ENCODE measurements around the gene HIF1AN.
"Not testable (repeated sequence)": the region's sequence is repeated elsewhere in the genome, so short reads cannot be mapped to it uniquely, and the experiment has no call there.

The HIF1AN gene

DNA sequence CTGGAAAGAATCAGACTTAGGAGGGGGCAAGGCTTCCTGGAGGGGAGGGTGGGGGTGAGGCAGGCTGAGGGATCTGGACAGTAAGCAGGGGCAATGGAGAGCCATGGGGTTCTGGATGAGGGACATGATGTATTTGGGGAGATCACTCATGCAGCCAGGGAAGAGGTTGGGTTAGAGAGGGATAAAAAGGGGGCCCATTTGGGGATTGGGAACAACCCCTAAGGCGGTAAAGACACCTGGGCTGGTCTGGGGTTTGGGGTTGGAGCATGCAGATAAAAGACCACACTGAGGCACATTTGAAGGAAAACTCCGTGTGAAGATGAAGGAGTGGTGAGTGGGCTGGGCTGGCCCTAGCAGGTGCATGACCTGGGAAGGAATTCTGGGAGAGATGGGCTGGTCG is 30.8 kb downstream of the HIF1AN start:
- H3K4me3 ChIP-seq (ENCODE audit: low read depth, low read length), result no peak overlapping the region
- TF ChIP-seq, protein P1, sequence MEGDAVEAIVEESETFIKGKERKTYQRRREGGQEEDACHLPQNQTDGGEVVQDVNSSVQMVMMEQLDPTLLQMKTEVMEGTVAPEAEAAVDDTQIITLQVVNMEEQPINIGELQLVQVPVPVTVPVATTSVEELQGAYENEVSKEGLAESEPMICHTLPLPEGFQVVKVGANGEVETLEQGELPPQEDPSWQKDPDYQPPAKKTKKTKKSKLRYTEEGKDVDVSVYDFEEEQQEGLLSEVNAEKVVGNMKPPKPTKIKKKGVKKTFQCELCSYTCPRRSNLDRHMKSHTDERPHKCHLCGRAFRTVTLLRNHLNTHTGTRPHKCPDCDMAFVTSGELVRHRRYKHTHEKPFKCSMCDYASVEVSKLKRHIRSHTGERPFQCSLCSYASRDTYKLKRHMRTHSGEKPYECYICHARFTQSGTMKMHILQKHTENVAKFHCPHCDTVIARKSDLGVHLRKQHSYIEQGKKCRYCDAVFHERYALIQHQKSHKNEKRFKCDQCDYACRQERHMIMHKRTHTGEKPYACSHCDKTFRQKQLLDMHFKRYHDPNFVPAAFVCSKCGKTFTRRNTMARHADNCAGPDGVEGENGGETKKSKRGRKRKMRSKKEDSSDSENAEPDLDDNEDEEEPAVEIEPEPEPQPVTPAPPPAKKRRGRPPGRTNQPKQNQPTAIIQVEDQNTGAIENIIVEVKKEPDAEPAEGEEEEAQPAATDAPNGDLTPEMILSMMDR (IDR thresholded peaks at IDR 0.05; ENCODE audit: low read depth, low read length), result no peak

DNA sequence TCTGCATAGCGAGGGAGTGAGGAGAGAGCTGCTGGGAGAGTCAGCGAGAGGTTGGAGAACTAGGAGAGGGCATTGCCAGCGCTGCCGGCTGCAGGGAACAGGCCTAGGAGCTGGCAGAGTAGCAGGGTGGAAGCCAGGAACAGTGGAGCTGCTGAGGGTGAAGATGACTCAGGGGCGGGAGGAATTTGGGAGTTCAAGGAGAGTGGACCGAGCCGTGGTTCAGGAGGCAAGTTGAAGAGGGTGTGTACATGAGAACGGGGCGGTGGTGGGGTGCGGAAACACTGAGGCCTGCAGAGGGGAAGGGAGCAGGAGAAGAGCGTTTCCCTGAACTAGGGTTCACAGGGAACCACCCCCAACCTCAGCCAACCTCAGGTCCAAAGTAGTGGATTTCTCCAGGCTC is 31.5 kb downstream of the HIF1AN start:
- no peak overlapping the region for H3K4me3 ChIP-seq (ENCODE audit: low read depth, low read length)
- TF ChIP-seq, protein P1 (IDR thresholded peaks at IDR 0.05; ENCODE audit: low read depth, low read length), result no peak

DNA sequence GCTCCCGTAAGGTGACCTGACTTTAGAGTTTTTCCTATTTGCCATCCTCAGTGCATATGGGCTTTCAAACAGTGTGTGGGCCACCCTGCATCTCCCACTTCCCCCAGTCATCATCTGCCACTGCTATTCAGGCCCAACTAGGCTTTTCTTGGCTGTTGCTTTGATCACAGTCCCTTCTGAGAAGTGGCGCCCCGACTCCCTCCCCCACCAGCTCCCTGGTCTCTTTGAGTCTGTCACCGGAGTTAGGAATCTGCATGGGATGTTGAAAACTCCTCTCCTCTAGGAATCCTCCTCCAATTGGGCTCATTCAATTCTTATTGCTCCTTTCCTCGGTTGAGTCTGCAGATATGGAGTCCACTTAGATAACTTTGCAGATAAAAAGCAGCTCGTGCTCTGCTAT is 32.1 kb downstream of the HIF1AN start:
- TF ChIP-seq, protein P1 (IDR thresholded peaks at IDR 0.05; ENCODE audit: low read depth, low read length), result no peak
- no peak overlapping the region for H3K4me3 ChIP-seq (ENCODE audit: low read depth, low read length)

DNA sequence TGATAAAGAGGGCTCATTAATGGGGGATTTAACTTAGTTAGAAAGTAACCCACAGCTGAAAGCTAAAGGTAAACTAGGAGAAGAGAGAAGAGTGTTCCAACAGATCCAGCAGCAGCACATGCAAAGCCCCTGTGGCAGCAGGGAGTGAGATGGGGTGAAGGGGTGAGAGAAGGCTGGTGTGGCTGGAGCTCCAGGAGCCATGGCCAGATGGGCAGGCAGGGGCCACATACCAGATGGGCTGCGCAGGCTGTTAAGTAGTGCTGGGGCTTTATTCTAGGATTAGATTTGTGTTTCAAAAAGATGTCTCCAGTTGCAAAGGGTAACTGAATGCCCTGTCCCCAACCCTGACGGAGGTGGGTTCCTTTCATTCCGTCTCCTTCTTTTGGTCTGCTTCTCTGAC is 33.2 kb downstream of the HIF1AN start:
- TF ChIP-seq, protein P1 (IDR thresholded peaks at IDR 0.05; ENCODE audit: low read depth, low read length), result no peak
- no peak overlapping the region for H3K4me3 ChIP-seq (ENCODE audit: low read depth, low read length)

DNA sequence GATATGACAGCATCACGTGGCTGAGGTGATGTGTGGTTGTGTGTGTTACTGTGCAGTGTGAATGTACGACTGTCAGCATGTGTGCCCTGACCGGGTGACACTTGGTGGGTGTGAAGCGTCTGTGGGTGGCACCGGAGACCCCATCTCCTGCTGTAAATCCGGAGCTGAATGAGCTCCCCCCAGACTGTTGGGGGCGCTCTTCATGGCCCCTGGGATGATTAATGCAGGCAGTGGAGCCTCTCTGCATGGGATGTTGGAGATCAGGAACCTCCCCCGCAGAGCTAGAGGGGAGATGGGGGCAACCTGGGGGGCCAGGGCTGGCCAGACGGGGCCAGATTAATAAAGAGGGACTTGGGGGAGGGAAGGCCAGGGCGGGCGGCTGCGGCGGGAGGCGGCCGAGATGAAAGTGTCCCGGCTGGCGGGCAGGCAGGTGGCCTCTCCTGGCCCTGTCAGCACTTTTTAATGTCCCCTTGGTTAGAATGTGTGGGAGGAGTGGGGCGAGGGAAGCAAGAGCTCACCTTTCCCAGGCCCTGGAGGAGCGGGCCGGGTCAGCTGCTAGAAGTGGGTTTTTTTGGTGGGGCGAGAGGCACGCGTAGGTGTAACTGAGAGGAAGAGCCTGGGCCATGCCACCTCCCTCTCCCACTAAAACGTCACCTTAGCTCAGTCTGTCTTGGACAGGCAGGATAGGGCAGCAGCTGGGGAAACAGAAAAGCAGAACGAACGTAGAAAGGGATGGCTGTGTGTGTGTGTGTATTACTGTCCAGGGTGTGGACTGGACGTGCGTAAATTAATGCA is 34.1 kb downstream of the HIF1AN start:
- TF ChIP-seq, protein P1 (IDR thresholded peaks at IDR 0.05; ENCODE audit: low read depth, low read length), result no peak
- no peak overlapping the region for H3K4me3 ChIP-seq (ENCODE audit: low read depth, low read length)

DNA sequence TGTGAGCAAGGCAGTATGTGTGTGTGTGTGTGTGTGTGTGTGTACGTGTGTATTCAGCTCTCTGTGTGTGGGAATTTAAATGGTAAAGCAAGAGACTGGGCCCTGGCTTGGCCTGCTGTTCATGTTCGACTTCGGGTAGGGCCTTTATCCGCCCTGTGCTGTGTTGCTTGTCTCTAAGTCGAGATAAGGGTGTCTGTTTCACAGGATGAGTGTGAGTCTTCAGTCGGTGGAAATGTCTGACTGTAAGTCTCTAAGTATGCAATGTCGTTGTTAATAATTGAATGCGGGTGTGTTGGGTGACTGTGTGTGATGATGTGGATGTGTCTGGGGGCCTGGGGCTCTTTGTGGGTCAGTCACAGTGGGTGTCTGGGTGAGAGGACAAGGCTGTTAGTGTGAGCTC is 34.8 kb downstream of the HIF1AN start:
- TF ChIP-seq, protein P1 (IDR thresholded peaks at IDR 0.05; ENCODE audit: low read depth, low read length), result no peak
- no peak overlapping the region for H3K4me3 ChIP-seq (ENCODE audit: low read depth, low read length)

DNA sequence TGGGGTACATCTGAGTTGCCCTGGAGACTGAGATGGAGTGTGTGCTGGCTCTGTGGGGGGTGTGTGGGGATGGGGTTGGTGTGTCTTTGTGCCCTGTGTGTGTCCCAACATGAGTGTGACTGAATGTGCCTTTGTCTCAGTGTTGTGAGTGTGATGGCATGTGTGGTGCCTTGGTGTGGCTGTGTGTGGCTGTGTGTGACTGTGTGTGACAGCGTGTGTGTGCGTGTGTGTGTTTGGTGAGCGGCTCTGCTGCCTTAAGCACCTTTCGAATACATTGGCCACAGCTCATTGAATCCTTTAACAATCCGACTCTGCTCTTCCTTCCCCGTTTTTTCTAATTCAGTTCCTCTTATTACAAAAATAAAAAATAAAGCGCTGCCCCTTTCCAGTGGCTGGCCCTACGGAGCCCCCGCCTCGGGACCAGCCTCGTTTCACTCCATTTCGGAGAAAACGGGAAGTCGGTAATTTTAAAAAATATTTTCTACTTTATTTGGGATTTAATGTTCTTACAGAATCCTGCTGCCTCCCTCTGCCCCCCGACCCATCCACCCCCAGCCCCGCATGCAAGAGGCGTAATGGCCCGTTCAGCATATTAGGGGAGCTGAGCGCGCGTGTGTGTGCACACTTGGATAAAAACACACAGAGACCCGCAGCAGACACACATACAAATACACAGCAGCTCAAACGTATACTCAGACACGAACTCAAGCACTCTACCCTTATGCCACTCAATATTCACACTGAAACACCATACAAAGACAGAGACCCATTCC is 35.5 kb downstream of the HIF1AN start:
- TF ChIP-seq, protein P1 (IDR thresholded peaks at IDR 0.05; ENCODE audit: low read depth, low read length), result no peak
- no peak overlapping the region for H3K4me3 ChIP-seq (ENCODE audit: low read depth, low read length)

DNA sequence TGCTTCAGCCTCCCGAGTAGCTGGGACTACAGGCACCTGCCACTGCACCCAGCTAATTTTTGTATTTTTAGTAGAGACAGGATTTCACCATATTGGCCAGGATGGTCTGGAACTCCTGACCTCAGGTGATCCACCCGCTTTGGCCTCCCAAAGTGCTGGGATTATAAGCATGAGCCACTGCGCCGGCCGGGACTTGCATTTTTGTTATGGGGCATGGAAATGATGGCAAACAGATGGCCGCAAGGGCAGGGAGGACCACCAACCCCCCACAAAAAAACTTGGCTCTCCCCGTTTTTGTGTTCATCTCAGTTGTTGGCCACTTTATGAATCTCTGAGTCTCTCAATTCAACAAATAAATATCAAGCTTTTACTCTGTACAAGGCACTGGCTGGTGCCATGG is 39.4 kb downstream of the HIF1AN start:
- H3K4me3 ChIP-seq (ENCODE audit: low read depth, low read length), result not testable (repeated sequence)
